Measurements from ENCODE around the gene CCDC157.
"Not testable (repeated sequence)": the region's sequence is repeated elsewhere in the genome, so short reads cannot be mapped to it uniquely, and the experiment has no call there.

Gene CCDC157

GRCh38 chr22:30326255-30326705, 30.5 kb upstream of the CCDC157 start:
- no peak for DNase-seq

DNA sequence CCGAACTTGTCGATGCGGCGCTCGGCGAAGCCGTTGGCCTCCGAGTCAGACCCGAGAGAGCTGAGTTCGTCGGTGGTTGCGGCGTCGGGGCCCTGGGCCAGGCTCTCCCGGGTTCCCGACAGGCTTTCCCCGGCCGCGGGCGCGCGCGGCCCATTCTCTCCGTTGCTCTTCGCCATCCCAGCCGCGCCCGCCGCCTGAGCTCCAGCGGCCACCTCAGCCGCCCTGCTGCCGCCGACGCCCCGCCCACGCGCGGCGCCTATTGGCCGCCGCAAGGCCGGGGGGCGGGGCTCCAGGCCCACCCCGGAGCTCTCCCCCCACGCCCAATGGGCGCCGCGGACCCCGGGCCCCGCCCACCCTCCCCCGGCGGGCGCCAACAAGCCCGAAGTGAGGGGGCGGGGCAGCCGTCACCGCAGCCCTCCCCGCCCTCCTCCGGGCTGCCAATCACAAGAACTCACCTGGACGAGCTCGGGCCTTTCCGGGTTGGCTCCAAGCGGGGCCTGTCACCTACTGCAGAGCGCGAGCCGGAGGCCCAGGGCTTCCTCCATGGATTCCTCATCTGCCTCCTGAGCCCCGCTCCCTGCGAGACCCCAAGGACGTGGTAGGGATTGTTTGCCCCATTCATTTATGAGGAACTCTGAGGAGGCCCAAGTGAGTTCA, 30.0 kb upstream of the CCDC157 start, which contains the start of gene TBC1D10A:
Gene TBC1D10A (minus strand): TSS at position 236 of the 657 bp plus-strand sequence. CDS start 60 bp downstream, at position 176.
- peak; percentile 84 for DNase-seq

DNA sequence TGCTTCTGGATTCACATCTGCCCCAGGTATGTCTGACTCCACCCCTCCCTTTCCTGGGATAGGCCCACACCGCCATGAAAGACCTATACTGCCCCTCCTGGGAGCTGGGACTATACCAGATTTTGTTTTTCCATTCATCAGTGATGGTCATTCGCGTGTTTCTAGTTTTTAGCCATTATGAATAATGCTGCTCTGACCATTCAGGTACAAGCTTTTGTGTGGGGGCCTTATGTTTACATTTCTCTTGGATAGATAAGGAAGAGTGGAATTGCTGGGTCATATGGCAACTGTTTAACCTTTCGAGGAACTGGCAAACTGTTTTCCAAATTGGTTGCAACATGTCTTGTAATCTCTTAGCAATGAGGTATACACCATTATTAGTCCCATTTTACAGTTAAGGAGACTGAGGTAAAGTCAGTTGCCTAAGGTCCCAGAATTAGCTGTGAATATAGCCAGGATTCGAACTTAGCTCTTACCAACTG, 28.9 kb upstream of the CCDC157 start:
- DNase-seq: no peak

DNA sequence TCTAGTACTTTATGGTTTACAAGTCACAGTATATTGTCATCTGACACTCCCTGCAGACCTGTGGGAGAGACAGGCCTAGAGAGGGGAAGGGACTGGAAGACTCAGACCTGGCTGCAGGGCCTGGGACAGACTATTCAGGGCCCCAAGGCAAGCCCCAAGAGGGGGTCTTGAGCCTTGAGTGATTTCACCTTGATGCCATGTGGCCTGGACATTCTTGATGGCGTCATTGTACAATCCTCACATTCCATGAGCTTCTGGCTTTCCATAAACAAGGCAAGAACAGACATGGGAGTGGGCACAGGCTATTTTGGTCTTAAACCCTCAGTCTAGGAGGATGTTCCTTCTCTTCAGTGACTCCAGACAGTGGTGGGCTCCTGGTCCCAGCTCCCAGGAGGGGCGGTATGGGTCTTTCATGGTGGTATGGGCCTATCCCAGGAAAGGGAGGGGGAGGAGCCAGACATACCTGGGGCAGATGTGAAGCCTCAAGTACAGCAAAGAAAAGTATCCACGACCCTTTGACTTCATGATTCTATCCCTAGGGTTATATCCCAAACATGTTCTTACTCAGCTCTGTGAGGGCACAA, 28.2 kb upstream of the CCDC157 start:
- no peak for DNase-seq

DNA sequence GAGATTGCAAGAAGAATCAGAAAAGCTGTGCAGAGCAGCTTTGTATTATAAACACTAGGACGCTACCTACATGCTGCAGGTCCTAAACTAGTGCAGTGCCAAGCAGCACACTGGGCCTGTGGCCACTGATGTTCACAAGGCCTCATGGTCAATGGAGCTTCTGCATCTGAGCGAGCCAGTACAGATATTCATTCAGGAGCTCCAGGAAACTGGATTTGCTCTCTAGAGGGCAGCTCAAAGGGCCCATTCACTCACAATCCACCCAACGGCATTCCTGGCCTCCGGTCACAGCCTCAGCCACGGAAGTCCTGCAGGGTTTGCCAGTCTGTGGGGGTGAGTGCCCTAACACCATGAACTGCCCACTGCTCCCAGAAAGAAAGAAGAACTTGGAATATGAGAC, 24.3 kb upstream of the CCDC157 start:
- DNase-seq: no peak

DNA sequence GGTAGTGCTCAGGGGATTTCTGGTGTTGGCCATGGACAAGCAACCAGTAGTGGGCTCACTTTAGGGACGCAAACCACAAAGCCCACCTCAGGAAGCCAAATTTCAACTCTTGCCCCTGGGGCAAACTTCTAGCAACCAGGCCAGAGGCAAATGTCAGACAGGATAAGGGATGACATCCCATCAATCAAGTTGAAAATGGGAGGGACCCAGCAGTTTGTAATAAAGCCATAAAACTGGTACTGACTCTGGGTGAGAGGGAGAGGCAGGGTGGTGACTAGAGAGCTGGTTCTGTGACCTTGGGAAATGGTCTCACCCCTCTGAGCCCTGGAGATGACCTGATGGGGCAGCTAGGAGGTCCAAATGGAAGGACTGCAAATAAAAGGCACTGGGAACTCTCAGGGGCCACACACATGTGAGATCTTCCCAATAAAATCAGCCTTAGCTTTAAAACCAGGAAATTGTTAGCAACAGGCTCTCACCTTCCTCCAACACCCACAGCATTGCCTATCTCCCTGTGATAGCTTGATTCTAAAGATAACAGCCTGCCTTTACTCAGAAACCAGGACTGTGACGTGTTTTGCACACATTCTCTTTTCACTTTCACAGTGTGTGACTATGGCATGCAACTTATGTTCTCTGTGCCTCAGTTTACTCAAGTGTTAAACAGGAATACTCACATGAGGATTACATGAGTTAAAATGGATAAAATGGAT, 23.7 kb upstream of the CCDC157 start:
- DNase-seq: no peak

GRCh38 chr22:30333707-30334087, 23.1 kb upstream of the CCDC157 start:
- no peak for DNase-seq

DNA sequence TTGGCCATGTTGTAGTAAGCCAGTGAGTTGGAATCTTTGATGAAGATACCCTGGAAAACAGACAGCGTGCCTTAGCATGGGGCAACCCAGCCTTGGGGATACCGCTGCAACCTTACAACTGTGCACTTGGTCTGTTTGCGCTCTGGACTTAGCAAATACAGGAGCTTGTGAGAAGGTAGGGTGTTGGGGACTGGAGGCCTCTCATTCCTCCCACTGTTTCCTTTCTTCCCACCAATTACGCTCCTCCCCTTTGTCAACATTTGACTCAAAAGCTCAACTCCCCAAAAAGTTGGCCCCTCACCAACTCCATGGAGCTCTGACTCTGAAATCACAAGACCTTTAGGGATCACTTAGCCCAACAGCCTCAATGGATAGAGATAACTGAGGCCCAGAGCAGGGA, 22.2 kb upstream of the CCDC157 start:
- DNase-seq: no peak

DNA sequence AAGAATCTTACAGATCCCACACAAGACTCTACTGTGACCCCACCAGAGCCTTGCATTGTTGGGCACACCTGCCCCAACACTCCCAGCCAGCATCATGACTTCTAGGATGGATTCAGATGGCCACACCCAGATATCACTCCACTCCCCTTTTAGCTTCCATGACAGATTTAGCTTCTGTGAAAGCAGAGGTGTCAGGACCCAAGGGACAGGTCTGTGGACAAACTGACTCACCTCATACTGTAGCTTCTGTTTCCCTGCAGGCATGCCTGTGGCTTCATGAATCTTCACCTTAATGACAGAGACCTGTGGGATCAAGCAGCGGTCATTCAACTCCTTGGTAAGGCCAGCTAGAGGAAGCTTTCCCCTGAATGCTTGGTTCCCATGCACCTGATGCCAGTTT, 21.6 kb upstream of the CCDC157 start:
- DNase-seq: no peak

- no peak for DNase-seq
Observed at GRCh38 chr22:30336752-30337460, 19.9 kb upstream of the CCDC157 start.

DNA sequence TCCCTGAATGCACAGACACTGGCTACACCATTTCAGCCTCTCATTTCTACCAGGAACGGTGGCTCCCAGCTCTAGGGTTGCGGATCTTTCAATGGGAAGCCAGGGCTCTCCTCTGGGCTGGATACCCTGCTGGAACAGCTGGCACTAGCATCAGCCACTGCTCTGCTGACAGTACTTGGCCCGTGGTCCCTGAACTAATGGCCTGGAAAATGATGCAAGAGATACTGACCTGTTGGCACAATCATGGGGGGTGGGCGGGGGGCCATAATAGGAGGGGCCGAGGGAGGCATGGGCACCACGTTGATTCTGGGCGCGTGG, 19.4 kb upstream of the CCDC157 start:
- no peak for DNase-seq

- not testable (repeated sequence) for DNase-seq
Observed at GRCh38 chr22:30338341-30338740, 18.5 kb upstream of the CCDC157 start.

GRCh38 chr22:30338802-30339201, 18.0 kb upstream of the CCDC157 start:
- DNase-seq: no peak

GRCh38 chr22:30340911-30341685, 15.7 kb upstream of the CCDC157 start:
- no peak for DNase-seq

- DNase-seq: no peak
Observed at GRCh38 chr22:30344447-30345200, 12.2 kb upstream of the CCDC157 start.

- DNase-seq: no peak
Observed at GRCh38 chr22:30347255-30347892, 9.4 kb upstream of the CCDC157 start.

DNA sequence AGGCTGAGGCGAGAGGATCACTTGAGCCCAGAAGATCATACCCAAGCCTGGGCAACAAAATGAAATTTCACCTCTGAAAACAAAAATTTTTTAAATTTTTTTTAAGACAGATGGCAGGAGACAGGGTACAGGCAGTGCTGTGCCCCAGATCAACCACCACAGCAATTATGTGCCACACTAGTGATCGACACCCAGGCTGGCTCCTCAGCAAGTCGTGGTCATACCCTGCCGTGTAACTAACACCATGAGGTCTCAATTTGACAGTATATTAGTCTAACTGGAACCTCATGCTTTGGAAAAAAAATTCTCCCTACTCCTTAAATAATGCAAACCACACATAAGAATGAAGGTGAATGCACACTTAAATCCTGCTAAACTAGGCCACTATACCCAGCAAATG, 8.4 kb upstream of the CCDC157 start:
- DNase-seq: no peak

GRCh38 chr22:30348809-30349208, 8.0 kb upstream of the CCDC157 start:
- DNase-seq: peak; percentile 18

DNA sequence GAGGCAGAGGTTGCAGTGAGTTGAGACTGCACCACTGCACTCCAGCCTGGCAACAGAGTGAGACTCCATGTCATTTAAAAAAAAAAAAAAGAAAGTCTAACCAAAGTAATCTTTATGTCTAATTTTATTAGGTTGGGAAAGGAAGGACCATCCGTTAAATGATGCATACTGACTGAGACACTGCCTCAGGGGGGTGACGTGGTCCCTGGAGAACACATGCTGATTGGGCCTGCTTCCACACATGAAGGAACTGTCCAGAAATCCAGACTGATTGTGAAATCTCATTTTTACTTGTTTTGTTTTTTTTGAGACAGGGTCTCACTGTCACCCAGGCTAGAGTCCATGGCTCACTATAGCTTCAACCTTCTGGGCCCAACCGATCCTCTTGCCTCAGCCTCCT, 5.6 kb upstream of the CCDC157 start:
- DNase-seq: no peak

- no peak for DNase-seq
Observed at GRCh38 chr22:30354644-30355043, 2.2 kb upstream of the CCDC157 start.

GRCh38 chr22:30357236-30357570, 396 bp downstream of the CCDC157 start:
- DNase-seq: no peak

Measured in fibroblast of upper back skin (primary cell).